VCaP (cell line): ENCODE data around the gene RCE1.

Experiments used
- H3K27ac ChIP-seq: fragments of 450-650 bp; 2 replicates; pipeline ENCODE4 v1.5.1; 2017
- CTCF ChIP-seq: fragments of 450-650 bp; conservative IDR thresholded peaks from 2 replicates; pipeline ENCODE4 v1.5.1; 2017; ENCODE audit warnings: mild to moderate bottlenecking, moderate library complexity

The RCE1 gene

GRCh38 chr11:66877588-66878385 lies 34.5 kb downstream of the RCE1 start:
- TF ChIP-seq CTCF, result no peak
- peak overlapping the region; percentile 16; the same call in 1 of the 2 replicates for H3K27ac ChIP-seq

DNA sequence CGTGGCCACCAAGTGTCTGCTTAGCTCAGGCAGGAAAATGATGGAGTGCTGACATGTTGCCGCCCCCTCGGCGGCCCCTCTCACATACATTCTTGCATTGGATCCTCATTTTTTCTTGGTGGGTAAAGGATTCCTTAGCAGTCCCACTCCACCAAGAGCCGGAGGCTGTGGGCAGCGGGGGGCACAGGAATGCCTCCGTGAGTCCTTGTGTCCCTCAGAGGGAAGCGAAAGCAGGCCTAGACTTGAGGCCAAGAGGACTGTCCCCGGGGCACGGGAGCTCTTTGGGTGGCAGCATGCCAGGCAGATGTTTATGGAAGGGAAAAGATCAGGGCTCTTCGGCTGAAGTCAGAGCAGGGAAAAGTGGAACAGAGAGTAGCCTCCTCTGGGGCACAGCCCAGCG lies 35.2 kb downstream of the RCE1 start:
- no peak for TF ChIP-seq CTCF
- H3K27ac ChIP-seq, result peak overlapping the region; percentile 16; the same call in 1 of the 2 replicates

DNA sequence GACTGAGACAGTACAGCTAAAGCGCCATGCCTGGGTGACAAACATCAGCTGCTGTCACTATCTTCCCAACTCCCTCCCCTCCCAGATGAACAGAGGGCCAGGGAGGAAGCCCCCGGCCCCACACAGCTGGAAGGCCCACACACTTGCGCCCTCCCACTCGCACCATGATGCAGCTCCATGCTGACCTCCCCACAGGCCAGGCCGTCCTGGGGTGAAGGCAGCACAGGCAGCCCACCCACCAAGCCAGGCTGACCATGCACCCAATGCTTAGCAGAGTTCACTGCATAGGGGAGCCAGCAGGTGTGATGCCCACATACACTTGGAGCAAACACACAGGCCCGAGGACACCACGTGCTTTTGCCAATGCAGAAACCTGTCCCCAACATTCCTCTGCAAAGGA lies 35.8 kb downstream of the RCE1 start:
- no peak for TF ChIP-seq CTCF
- H3K27ac ChIP-seq, result peak overlapping the region; percentile 16; the same call in 1 of the 2 replicates

GRCh38 chr11:66879583-66879982 lies 36.3 kb downstream of the RCE1 start:
- H3K27ac ChIP-seq, result peak overlapping the region; percentile 75; the same call in 1 of the 2 replicates

DNA sequence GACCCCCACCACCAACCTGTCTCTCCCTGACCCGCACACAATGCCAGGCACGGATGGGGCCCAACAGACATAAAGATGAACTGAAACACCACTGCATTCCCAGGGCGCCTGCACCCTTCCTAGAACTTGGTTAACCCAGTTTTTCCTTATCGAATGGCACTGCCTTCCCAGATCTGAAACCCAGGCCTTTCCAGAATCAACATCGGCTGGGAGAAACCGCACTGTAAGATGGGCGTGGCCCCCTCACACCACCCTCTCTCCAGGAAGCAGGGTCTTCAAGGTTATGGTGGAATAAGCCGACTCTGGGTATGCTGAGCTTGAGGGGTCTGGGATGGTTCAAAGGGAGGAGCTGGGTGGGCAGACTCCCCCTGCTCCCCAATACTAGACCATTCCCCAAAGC lies 36.8 kb downstream of the RCE1 start:
- H3K27ac ChIP-seq, result peak overlapping the region; percentile 75
- no peak for TF ChIP-seq CTCF

More at GRCh38 chr11:66879583-66879982, 36.3 kb downstream of the RCE1 start:
- TF ChIP-seq CTCF, result no peak

DNA sequence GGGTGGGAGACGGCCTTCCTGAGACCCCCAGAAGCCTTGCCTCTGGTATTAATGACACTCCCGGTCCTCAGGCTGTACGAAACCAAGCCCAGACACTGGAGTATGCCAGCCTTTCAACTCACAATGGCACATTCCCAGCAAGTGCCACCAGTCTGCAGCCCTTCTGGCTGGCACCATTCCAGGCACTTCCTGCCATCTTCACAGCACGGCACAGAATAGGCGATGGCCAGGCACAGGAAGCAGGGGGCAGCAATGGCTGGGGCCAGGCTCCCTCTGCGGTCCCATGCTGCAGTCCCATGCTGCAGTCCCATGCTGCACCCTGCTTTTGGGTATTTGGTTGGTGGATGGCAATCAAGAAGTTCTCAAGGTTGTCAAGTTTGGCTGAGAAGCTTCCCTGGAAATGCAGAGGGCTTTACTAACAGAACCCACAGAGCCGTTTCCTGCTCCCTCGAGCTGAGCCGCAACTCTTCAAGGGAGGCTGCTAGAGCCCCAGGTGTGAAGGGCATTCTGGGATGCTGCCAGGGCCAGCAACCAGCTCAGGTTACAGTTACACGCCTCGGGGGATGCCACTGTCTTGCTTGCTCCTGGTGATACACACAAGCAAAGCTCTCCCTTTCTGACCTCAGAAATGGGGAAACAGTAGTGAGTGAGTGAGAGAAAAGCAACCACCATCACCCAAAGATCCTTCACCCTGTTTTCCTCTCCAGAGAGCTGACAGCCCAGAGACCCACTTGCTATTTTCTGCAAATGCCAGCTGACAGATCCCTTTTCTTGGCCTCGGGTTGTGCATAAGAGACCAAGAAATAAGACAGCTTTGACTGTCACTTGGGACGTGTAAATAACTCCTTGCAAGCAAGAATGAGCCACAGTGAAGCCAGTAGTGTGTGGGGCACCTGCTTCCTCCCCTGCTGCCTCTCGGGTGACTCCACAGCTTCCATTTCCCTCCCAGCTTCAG lies 37.5 kb downstream of the RCE1 start:
- peak; percentile 40 for TF ChIP-seq CTCF
- peak overlapping the region; percentile 75 for H3K27ac ChIP-seq

GRCh38 chr11:66881451-66881835 lies 38.2 kb downstream of the RCE1 start:
- peak overlapping the region; percentile 75 for H3K27ac ChIP-seq
- TF ChIP-seq CTCF, result peak; percentile 39
